GM12878 (cell line): Measurements from ENCODE around the gene LRRC47. TPM values are rescaled to one million over a fixed set of nuclear protein-coding genes. Genes with fewer than 3 reads are reported as not detected.

ENCODE experiments used
- ATAC-seq: fragments of 200-7000 bp; cut with Tn5 transposase; 3 replicates; pipeline ENCODE4 v1.9.1; 2020; ENCODE audit warnings: mild to moderate bottlenecking, moderate library complexity
- BruUV-seq: library from RNA; stranded (reverse); fragments of 400-500 nt; replicated peaks from 2 replicates; lab custom pipeline; 2021; lab: Mats Ljungman, UMichigan
- CTCF ChIA-PET: fragments of 300-600 bp; sonication (Branson Sonifier 250); formaldehyde crosslinking; extraction: SDS; loops from one replicate; lab custom pipeline; 2021; ENCODE audit warnings: inconsistent platforms; lab: Yijun Ruan, JAX
- POLR2A ChIA-PET: fragments of 350-600 bp; formaldehyde crosslinking; extraction: SDS; loops from one replicate; lab custom pipeline; 2021; ENCODE audit warnings: inconsistent platforms; lab: Charles Lee
- RAD21 ChIA-PET: fragments of 300-600 bp; sonication (Branson Sonifier 250); formaldehyde crosslinking; loops from one replicate; lab custom pipeline; 2023; ENCODE audit warnings: antibody characterized with exemption; ENCODE audit not compliant: unreplicated experiment; lab: Charles Lee
- SMC1A ChIA-PET: fragments of 300-600 bp; sonication (Branson Sonifier 250); formaldehyde crosslinking; loops from one replicate; lab custom pipeline; 2023; ENCODE audit not compliant: unreplicated experiment, uncharacterized antibody; lab: Charles Lee
- DNase-seq: peaks from one replicate; pipeline ENCODE4 v3.0.0-alpha.2; 2011; ENCODE audit warnings: low read depth, low spot score
- FAIRE-seq: peaks from 3 replicates; lab custom pipeline; 2011; peaks lifted over from hg19 to GRCh38; lab: Jason Lieb, UNC
- H2AFZ ChIP-seq: 2 replicates; pipeline ENCODE4 v1.6.0; 2011; ENCODE audit warnings: low read depth, low read length, control low read depth; ENCODE audit not compliant: control insufficient read depth
- H3K27ac ChIP-seq: 2 replicates; pipeline ENCODE4 v1.5.1; 2011; ENCODE audit warnings: control low read depth; ENCODE audit not compliant: control insufficient read depth, insufficient read depth
- H3K27me3 ChIP-seq, 2 experiments: replicated peaks in 1 of 2; 2 replicates each; pipeline versions ENCODE4 v1.6.0 to v1.6.1; 2011; ENCODE audit warnings: low read length in 1 of 2; ENCODE audit not compliant: control insufficient read depth in 2 of 2, insufficient read depth in 2 of 2
- H3K36me3 ChIP-seq, 2 experiments: 2 replicates each; pipeline ENCODE4 v1.5.1; 2011; ENCODE audit warnings: low read length in 1 of 2; ENCODE audit not compliant: control insufficient read depth in 2 of 2, insufficient read depth in 2 of 2
- H3K4me1 ChIP-seq: 2 replicates; pipeline ENCODE4 v1.6.1; 2011; ENCODE audit warnings: mild to moderate bottlenecking, low read length, moderate library complexity, mixed read lengths; ENCODE audit not compliant: control insufficient read depth, insufficient read depth
- H3K4me2 ChIP-seq: 2 replicates; pipeline ENCODE4 v1.6.0; 2011; ENCODE audit warnings: control low read depth; ENCODE audit not compliant: control insufficient read depth, insufficient read depth
- H3K4me3 ChIP-seq: fragments of 200-600 bp; sonication (generic); 2 replicates; pipeline ENCODE4 v1.5.1; 2016
- H3K79me2 ChIP-seq: 2 replicates; pipeline ENCODE4 v1.6.0; 2011; ENCODE audit warnings: low read length; ENCODE audit not compliant: control insufficient read depth, insufficient read depth
- H3K9ac ChIP-seq: 2 replicates; pipeline ENCODE4 v1.8.0; 2011; ENCODE audit warnings: low read length, control low read depth, mixed read lengths; ENCODE audit not compliant: control insufficient read depth, insufficient read depth
- H3K9me3 ChIP-seq: replicated peaks from 3 replicates; pipeline ENCODE4 v1.5.1; 2011; ENCODE audit warnings: mild to moderate bottlenecking, low read length; ENCODE audit not compliant: control insufficient read depth, insufficient read depth
- H4K20me1 ChIP-seq: 2 replicates; pipeline ENCODE4 v1.6.0; 2011; ENCODE audit not compliant: control insufficient read depth, insufficient read depth
- BACH1 ChIP-seq: fragments of 450-650 bp; IDR thresholded peaks from 2 replicates; pipeline ENCODE4 v1.6.1; 2017; ENCODE audit warnings: mild to moderate bottlenecking, borderline replicate concordance
- CHD1 ChIP-seq: IDR thresholded peaks from 2 replicates; pipeline ENCODE4 v1.6.1; 2012; ENCODE audit warnings: low read depth, low read length, improper control_type of control experiment
- CREB1 ChIP-seq: IDR thresholded peaks from 2 replicates; pipeline ENCODE4 v1.6.1; 2012; ENCODE audit warnings: low read depth, mild to moderate bottlenecking, inconsistent platforms
- HCFC1 ChIP-seq: fragments of 150-350 bp; IDR thresholded peaks from 2 replicates; pipeline ENCODE4 v1.6.1; 2014; ENCODE audit warnings: low read length
- HDAC2 ChIP-seq: fragments of 200-600 bp; sonication (generic); IDR thresholded peaks from 2 replicates; pipeline ENCODE4 v1.6.1; 2017
- IRF5 ChIP-seq: fragments of 450-650 bp; IDR thresholded peaks from 2 replicates; pipeline ENCODE4 v1.6.1; 2017; ENCODE audit warnings: borderline replicate concordance
- MTA2 ChIP-seq: fragments of 450-650 bp; IDR thresholded peaks from 2 replicates; pipeline ENCODE4 v1.6.1; 2016; ENCODE audit warnings: low read depth, mild to moderate bottlenecking, moderate library complexity
- MYB ChIP-seq: fragments of 150-350 bp; IDR thresholded peaks from 2 replicates; pipeline ENCODE4 v1.6.1; 2014; ENCODE audit warnings: mild to moderate bottlenecking, low read depth, low read length, borderline replicate concordance
- NRF1 ChIP-seq: conservative IDR thresholded peaks from 2 replicates; pipeline ENCODE4 v1.6.1; 2011; ENCODE audit warnings: mild to moderate bottlenecking, low read depth, low read length, improper control_type of control experiment
- RAD21 ChIP-seq: IDR thresholded peaks from 2 replicates; pipeline ENCODE4 v1.6.1; 2011; ENCODE audit warnings: mild to moderate bottlenecking, low read depth, low read length, moderate library complexity; ENCODE audit not compliant: insufficient read depth
- SIX5 ChIP-seq: IDR thresholded peaks from 2 replicates; pipeline ENCODE4 v1.6.1; 2011; ENCODE audit warnings: mild to moderate bottlenecking, low read depth, low read length, moderate library complexity; ENCODE audit not compliant: severe bottlenecking
- STAT1 ChIP-seq: fragments of 450-650 bp; conservative IDR thresholded peaks from 2 replicates; pipeline ENCODE4 v1.6.1; 2014; ENCODE audit warnings: antibody characterized with exemption, mild to moderate bottlenecking
- WRNIP1 ChIP-seq: IDR thresholded peaks from 2 replicates; pipeline ENCODE4 v1.6.1; 2011; ENCODE audit warnings: low read depth, low read length, improper control_type of control experiment, borderline replicate concordance
- WGBS: methylation state at CpG from one replicate; pipeline ENCODE4 v1.1.6; 2016; ENCODE audit warnings: low lambda C conversion rate; ENCODE audit not compliant: insufficient replicate concordance, insufficient coverage; ENCODE audit errors: missing lambda C conversion rate; 5-methylcytosine and 5-hydroxymethylcytosine counted together
- in situ Hi-C: fragments of 300-500 bp; cut with MboI; formaldehyde crosslinking; loops from 9 replicates; pipeline ENCODE4 v1.14.3; 2018; ENCODE audit warnings: mixed read lengths
- intact Hi-C: fragments of 100-400 bp; cut with micrococcal nuclease; formaldehyde crosslinking; loops from one replicate; pipeline ENCODE4 v1.14.2; 2022; ENCODE audit not compliant: unreplicated experiment
- polyA plus RNA-seq, 11 experiments: library from polyadenylated mRNA; depleted of rRNA in 4 of 11; unstranded in 6 of 11; stranded (reverse) in 5 of 11; fragments of >200 nt; fragmentation: Nextera tagmentation in 4 of 11; fragmentation: Illumina TruSeq in 1 of 11; extraction: Ambion mirVana in 4 of 11; extraction: Trizol in 1 of 11; gene quantifications; 1 replicate in 1 of 11; 2 replicates in 10 of 11; pipeline versions ENCODE4 v1.2.1 to v1.2.3, GENCODE V29; 2011 to 2016; ENCODE audit warnings: inconsistent platforms in 2 of 11, missing spikeins in 2 of 11, low read depth in 1 of 11
- total RNA-seq, 4 experiments: library from RNA; depleted of rRNA in 3 of 4; stranded (reverse); fragments of >200 nt in 3 of 4; fragmentation: Illumina TruSeq in 1 of 4; extraction: Trizol in 1 of 4; gene quantifications; 2 replicates each; pipeline versions ENCODE4 v1.2.1 to v1.2.3, GENCODE V29; 2013 to 2021
- TF ChIP-seq, protein P1 (sequence below): IDR thresholded peaks from 2 replicates; pipeline ENCODE4 v1.6.1; 2012; ENCODE audit warnings: low read depth, low read length, improper control_type of control experiment
- TF ChIP-seq, protein P2 (sequence below): fragments of 450-650 bp; formaldehyde crosslinking; IDR thresholded peaks from 2 replicates; pipeline ENCODE4 v1.4.0; 2020; ENCODE audit warnings: mild to moderate bottlenecking, moderate library complexity

Gene LRRC47
- total and polyA plus RNA-seq, 10 of the 15 experiments (the other 5 are each of a cell fraction or from before 2014, with no cell fraction given), result 2.5 to 34.6 (median 18.2) TPM

GRCh38 chr1:3774946-3775489 is 21.3 kb downstream of the LRRC47 start:
- RAD21 ChIA-PET, result interaction anchor here (1.2 to 1.5 kb wide), 3 partner anchors 21 to 29 kb away, joined by 4 to 12 read pairs (median 5); partner anchors contain the start of gene LRRC47
- H3K9me3 ChIP-seq, result no peaks in the 10 kb centered on the region
- H3K9ac ChIP-seq, result no peak overlapping the region
- H4K20me1 ChIP-seq, result no peaks in the 10 kb centered on the region
- H3K4me3 ChIP-seq, result no peak overlapping the region
- H3K79me2 ChIP-seq, result no peaks in the 10 kb centered on the region
- 54% methylated on average over 17 of the region's 17 CpGs for WGBS
- TF ChIP-seq, protein P1, sequence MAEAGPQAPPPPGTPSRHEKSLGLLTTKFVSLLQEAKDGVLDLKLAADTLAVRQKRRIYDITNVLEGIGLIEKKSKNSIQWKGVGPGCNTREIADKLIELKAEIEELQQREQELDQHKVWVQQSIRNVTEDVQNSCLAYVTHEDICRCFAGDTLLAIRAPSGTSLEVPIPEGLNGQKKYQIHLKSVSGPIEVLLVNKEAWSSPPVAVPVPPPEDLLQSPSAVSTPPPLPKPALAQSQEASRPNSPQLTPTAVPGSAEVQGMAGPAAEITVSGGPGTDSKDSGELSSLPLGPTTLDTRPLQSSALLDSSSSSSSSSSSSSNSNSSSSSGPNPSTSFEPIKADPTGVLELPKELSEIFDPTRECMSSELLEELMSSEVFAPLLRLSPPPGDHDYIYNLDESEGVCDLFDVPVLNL, result no peak
- no peak for TF ChIP-seq HDAC2
- TF ChIP-seq SIX5, result no peak
- TF ChIP-seq RAD21, result no peak
- no peak for TF ChIP-seq WRNIP1
- TF ChIP-seq CREB1, result no peak
- no peak for TF ChIP-seq NRF1
- TF ChIP-seq IRF5, result no peak
- no peak for TF ChIP-seq MYB
- TF ChIP-seq STAT1, result no peak
- no peak for TF ChIP-seq HCFC1
- TF ChIP-seq BACH1, result no peak
- no peak for TF ChIP-seq CHD1
- TF ChIP-seq, protein P2, sequence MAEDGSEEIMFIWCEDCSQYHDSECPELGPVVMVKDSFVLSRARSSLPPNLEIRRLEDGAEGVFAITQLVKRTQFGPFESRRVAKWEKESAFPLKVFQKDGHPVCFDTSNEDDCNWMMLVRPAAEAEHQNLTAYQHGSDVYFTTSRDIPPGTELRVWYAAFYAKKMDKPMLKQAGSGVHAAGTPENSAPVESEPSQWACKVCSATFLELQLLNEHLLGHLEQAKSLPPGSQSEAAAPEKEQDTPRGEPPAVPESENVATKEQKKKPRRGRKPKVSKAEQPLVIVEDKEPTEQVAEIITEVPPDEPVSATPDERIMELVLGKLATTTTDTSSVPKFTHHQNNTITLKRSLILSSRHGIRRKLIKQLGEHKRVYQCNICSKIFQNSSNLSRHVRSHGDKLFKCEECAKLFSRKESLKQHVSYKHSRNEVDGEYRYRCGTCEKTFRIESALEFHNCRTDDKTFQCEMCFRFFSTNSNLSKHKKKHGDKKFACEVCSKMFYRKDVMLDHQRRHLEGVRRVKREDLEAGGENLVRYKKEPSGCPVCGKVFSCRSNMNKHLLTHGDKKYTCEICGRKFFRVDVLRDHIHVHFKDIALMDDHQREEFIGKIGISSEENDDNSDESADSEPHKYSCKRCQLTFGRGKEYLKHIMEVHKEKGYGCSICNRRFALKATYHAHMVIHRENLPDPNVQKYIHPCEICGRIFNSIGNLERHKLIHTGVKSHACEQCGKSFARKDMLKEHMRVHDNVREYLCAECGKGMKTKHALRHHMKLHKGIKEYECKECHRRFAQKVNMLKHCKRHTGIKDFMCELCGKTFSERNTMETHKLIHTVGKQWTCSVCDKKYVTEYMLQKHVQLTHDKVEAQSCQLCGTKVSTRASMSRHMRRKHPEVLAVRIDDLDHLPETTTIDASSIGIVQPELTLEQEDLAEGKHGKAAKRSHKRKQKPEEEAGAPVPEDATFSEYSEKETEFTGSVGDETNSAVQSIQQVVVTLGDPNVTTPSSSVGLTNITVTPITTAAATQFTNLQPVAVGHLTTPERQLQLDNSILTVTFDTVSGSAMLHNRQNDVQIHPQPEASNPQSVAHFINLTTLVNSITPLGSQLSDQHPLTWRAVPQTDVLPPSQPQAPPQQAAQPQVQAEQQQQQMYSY (CRISPR knock-in tag), result no peak
- no peak for TF ChIP-seq MTA2
- intact Hi-C loops (no loop called here), in situ Hi-C loops (no loop called here)
- POLR2A ChIA-PET, result interaction anchor here (1.3 kb wide), 1 partner anchor 21 kb away, joined by 4 read pairs; the partner anchor contains the start of gene LRRC47
- H3K27me3 ChIP-seq, result no peaks in the 10 kb centered on the region; a peak in 1 of 4 replicates
- peaks cover 15% of the 10 kb centered on the region for H3K4me1 ChIP-seq
- BruUV-seq, result no TSS peak
- DNase-seq (no peak), FAIRE-seq (no peak), ATAC-seq (no peak)
- no peak overlapping the region for H3K27ac ChIP-seq
- H3K4me2 ChIP-seq, result no peak overlapping the region
- H2AFZ ChIP-seq, result no peak overlapping the region
- H3K36me3 ChIP-seq, result peaks cover under 1 to 7% of the 10 kb centered on the region in 2 experiments; a peak in 3 of 4 replicates
- CTCF ChIA-PET, result interaction anchor here (0.9 to 1.5 kb wide), 7 partner anchors 10 to 132 kb away, joined by 3 to 8 read pairs (median 4); partner anchors contain the start of gene LRRC47
- SMC1A ChIA-PET, result no interaction called here
